Inflammatory macrophage treated with lipopolysaccharide for 4 hours (primary cell): ENCODE results near the gene CHD6.

Experiments used
- DNase-seq: peaks from one replicate; pipeline ENCODE4 v3.0.0-alpha.2; 2020

Gene CHD6

GRCh38 chr20:41501376-41501775 lies 116.8 kb downstream of the CHD6 start:
- DNase-seq = no peak

- no peak for DNase-seq
Observed at GRCh38 chr20:41499961-41500725, 118.0 kb downstream of the CHD6 start.

- DNase-seq = no peak
Observed at GRCh38 chr20:41499064-41499463, 119.1 kb downstream of the CHD6 start.

DNA sequence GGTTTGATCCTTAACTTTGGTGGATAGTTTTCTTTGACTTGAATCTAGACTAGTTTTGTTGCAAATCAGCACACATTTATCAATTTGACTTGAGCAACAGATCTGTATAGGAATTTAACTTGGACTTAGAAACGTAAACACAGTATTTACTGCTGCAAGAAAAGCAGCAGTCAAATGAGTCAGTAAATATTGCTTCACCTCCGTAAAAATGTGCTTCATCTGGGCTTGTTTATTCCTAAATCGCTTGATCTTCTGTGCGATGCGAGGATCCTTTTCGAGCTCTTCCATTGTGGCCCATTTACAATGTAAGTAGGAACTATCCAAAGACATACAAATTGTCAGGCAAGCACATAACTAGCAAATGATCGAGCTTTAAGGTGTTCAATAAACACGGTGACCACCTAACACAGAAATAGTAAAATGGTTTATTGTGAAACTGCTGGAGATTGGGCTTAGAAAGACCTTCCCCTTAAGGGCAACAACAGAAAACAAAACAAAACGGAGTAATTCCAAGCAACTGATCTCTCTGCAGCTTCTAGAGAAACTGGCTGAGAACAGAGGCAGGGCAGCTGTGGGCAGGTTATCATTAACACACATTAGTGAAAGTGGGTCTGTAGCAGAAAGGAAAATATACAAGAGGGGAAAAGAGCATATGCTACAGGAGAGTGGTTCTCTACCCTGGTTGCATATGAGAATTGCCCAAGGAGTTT lies 120.8 kb downstream of the CHD6 start:
- DNase-seq = no peak

- DNase-seq = no peak
Observed at GRCh38 chr20:41494451-41494850, 123.7 kb downstream of the CHD6 start.

- DNase-seq = no peak
Observed at GRCh38 chr20:41483553-41483930, 134.6 kb downstream of the CHD6 start.

DNA sequence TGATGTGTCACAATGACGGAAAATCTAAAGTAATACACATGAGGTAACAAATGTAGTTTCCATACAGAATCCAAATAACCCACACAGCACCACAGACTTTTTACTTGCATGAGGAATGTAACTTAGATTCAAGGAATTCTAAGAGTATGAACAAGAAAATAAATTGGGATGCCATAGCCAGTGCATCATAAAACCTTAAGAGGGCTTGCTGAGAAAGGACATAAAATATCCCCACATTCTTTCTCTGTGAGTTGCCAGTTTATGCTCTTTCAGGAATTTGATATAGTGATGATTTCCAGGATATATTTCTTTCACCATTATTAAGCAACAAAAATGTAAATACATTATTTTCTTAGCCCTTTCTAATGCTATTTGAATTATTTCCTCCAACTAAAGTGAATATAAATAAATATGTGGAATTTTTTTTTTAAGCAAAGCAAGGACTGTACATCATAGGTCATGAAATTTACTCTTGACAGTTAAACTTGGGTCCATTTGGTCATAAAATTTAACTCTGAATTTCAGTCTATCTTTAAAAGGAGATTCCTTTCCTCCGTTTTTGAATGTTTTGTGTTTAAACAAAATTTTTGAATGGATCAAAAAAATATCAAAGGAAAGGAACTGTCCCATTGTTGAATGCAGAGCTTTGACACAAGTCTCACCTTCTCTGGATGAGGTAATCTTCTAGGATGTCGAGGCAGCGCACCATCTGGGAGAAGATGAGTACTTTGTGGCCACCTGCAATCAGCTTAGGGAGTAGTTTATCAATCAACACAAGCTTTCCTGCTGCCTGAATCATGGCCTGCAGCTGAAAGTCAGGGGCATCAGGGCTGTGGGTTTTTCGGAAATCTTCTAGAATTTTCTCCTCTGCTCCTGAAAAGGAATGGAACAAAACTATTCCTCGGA lies 135.3 kb downstream of the CHD6 start:
- no peak for DNase-seq

DNA sequence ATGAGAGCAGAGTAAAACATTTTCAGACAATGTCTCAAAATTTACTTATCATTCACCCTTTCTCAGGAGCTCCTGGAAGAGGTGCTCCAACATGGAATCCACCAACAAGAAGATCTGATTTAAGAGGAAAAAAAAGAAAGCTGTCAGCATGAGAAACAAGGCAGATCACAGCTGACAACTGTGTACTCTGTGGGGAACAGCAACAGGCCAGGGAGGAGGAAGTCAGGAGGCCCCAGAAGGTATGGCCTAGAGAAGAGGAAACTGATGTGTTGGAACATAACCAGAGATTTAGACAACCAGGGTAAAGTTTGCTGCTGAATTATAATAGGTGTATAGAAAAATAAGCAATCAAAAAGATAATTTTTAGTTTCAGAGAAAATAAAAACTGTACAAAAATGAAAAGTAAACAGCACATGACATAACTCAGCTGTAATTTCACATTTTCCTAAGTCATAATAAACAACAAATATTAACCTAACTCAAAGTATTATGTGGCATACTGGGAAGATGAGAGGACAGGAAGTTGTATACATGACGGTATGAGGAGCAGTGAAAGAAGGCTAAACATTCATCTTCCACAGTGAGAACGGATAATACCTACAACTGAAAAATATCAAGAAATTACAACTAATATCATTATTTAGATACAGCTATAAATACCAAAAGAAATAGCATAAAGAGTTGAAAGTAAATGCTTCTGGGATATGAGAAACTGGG lies 138.0 kb downstream of the CHD6 start:
- DNase-seq = peak; percentile 30

- no peak for DNase-seq
Observed at GRCh38 chr20:41479113-41479512, 139.1 kb downstream of the CHD6 start.

GRCh38 chr20:41478026-41478425 lies 140.2 kb downstream of the CHD6 start:
- DNase-seq = no peak

DNA sequence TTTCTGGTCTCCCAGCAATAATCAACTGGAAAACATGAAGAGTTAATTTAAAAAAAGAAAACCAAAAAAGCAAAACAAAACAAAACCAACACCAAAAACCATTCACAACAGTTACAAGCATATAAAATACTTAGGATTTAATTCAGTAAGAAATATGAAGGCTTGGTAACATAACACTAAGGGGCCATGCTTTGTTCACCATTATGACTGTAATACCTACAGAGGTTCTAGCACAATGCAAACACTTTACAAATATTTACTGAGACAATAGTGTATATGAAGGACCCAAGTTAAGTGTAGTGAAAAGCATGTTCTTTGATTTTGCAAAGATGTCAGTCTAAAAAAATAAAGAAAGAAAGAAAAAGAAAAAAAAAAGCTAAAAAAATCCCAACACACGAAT lies 141.7 kb downstream of the CHD6 start:
- DNase-seq = no peak

DNA sequence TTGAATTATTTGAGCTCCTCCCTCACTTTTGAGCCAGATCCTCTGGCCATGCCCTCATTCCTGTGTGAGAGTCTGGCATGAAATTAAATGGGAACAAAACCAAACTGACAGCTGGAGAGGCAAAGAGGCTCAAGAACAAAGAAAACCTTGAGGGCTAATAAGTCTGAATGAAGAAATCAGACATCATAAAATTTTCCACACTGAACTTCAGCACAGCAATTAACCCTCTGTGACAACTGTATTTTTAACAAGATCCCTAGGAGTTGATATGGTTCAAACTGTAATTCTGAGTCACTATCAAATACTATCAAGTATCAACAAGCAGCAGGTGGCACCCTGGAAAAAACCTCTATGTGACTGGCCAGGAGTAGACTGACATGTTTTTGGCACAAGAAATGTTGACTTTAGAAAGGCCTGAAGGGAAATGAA lies 142.2 kb downstream of the CHD6 start:
- DNase-seq = no peak

GRCh38 chr20:41475503-41475902 lies 142.7 kb downstream of the CHD6 start:
- peak; percentile 7 for DNase-seq

GRCh38 chr20:41470362-41471095 lies 147.6 kb downstream of the CHD6 start:
- DNase-seq = peak; percentile 4

DNA sequence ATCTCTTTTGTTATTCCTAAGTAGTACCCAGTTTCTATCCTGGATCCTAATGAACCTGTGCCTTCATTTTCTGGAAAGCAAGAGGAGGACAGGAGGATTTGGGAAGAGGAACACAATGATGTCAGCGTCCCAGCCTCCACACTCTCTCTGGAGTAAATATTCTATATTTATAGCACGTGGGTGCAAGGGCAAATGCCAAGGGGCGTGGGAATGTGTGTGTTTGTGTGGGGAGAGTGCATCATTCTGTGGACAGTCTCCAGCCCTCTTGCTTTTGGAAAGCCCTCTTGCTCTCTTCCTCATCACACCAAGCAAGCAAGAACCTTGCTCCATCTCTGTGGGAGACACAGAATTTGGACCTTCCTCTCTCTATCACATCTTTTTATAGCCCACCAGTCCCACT lies 148.3 kb downstream of the CHD6 start:
- DNase-seq = peak; percentile 4

- no peak for DNase-seq
Observed at GRCh38 chr20:41468994-41469600, 149.1 kb downstream of the CHD6 start.

DNA sequence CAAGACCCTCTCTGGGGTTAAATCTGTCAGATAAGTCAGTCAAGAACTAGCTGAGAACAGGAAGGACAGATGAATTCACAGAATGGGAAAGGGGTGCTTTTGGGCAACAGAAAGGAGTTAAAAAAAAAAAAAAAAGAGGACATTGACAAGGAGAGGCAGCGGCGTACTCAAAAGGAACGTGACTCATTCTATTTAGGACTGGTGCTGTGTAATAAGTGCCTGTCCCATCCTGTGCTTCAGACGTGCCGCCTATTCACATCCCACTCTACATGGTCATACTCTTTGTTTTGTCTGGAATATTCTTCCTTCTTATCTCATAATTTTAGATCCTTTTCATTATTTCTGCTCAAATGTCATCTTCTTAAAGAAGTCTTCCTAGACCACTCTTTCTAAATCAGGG lies 150.5 kb downstream of the CHD6 start:
- DNase-seq = peak; percentile 6

DNA sequence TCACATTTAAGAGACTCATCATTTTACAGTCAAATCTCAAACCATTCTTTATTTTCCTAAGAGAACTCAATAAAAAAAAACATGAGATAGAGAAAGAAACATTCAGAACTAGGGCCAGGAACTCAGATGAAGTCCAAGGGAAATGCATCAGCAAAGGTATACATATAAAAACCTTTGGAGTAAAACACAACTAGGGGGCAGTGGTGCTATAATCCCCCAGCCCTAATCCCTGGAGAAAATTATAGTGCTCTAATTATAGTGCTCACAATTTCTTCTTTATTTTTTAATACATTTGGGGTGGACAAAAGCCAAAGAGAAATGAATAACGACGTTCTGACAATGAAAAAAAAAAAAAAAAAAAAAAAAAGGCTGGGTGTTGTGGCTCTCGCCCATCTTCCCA lies 151.0 kb downstream of the CHD6 start:
- DNase-seq = no peak

DNA sequence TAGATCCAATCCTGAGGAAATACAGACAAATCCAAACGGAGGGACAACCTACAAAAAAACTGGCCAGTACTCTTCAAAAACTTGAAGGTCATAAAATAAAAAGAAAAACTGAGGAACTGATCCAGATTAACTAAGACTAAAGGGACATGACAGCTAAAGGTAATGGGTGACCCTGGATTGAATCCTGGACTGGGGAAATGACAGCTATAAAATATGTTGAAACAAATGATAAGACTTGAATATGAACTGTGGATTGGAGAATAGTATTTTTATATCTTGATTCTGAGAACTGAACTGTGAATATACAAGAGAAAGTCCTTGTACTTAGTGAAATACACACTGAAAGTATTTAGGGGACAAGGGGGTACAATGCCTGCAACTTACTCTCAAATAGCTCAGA lies 154.6 kb downstream of the CHD6 start:
- DNase-seq = no peak

GRCh38 chr20:41462372-41463161 lies 155.6 kb downstream of the CHD6 start:
- DNase-seq = no peak

DNA sequence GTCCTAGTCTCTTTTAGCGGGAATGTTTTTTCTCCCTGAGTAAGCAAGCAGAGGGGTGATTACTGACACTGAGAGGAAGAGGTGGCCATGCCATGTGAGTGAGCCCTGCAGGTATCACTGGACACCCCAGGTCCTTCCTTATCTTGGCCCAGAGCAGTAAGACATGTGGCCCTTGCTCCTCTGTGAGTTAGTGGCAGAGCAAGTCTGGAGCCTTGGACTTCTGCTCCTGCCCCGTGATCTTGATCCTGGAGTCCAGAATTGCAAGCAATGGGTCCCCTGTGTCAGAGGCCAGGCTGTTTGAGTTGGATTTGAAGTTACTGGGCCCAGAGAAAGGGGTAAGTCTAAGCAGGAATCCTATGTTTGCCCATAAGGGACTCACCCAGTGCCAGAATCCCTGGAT lies 159.4 kb downstream of the CHD6 start:
- no peak for DNase-seq
